Keratinocyte (primary cell): Measurements from ENCODE around the gene STMND1. TPM values are rescaled to one million over a fixed set of nuclear protein-coding genes. Genes with fewer than 3 reads are reported as not detected.

Experiments used
- DNase-seq: peaks from one replicate; pipeline ENCODE4 v3.0.0-alpha.2; 2011; ENCODE audit warnings: low read depth, missing footprints, low spot score
- FAIRE-seq: peaks from 2 replicates; lab custom pipeline; 2011; peaks lifted over from hg19 to GRCh38; lab: Jason Lieb, UNC
- H2AFZ ChIP-seq: 2 replicates; pipeline ENCODE4 v1.6.0; 2012; ENCODE audit warnings: low read length, control low read depth, inconsistent platforms; ENCODE audit not compliant: control insufficient read depth
- H3K27ac ChIP-seq: 2 replicates; pipeline ENCODE4 v1.5.1; 2011; ENCODE audit warnings: low read length; ENCODE audit not compliant: control insufficient read depth, insufficient read depth
- H3K27me3 ChIP-seq: 3 replicates; pipeline ENCODE4 v1.6.0; 2011; ENCODE audit warnings: low read length; ENCODE audit not compliant: control insufficient read depth, insufficient read depth; ENCODE audit errors: extremely low read depth
- H3K36me3 ChIP-seq, 2 experiments: 2 replicates in 1 of 2; 3 replicates in 1 of 2; pipeline ENCODE4 v1.5.1; 2011; ENCODE audit warnings: low read length in 2 of 2, mild to moderate bottlenecking in 1 of 2; ENCODE audit not compliant: control insufficient read depth in 2 of 2, insufficient read depth in 2 of 2; ENCODE audit errors: extremely low read depth in 1 of 2
- H3K4me1 ChIP-seq: 3 replicates; pipeline ENCODE4 v1.5.1; 2011; ENCODE audit warnings: low read length; ENCODE audit not compliant: control insufficient read depth, insufficient read depth; ENCODE audit errors: extremely low read depth
- H3K4me2 ChIP-seq: 3 replicates; pipeline ENCODE4 v1.6.0; 2011; ENCODE audit warnings: low read depth, low read length; ENCODE audit not compliant: control insufficient read depth, insufficient read depth; ENCODE audit errors: extremely low read depth
- H3K4me3 ChIP-seq, 3 experiments: fragments of 200-600 bp in 1 of 3; sonication (generic) in 1 of 3; 2 replicates in 2 of 3; 3 replicates in 1 of 3; pipeline ENCODE4 v1.5.1; 2011 to 2016; ENCODE audit warnings: low read length in 3 of 3, mild to moderate bottlenecking in 3 of 3, control low read depth in 2 of 3, inconsistent platforms in 1 of 3, low read depth in 1 of 3, mixed read lengths in 1 of 3, mixed run types in 1 of 3, moderate library complexity in 1 of 3; ENCODE audit not compliant: control insufficient read depth in 2 of 3, insufficient read depth in 2 of 3; ENCODE audit errors: extremely low read depth in 1 of 3
- H3K79me2 ChIP-seq: 2 replicates; pipeline ENCODE4 v1.6.0; 2012; ENCODE audit warnings: low read length; ENCODE audit not compliant: control insufficient read depth, insufficient read depth
- H3K9ac ChIP-seq: 3 replicates; pipeline ENCODE4 v1.6.0; 2011; ENCODE audit warnings: low read length; ENCODE audit not compliant: control insufficient read depth, insufficient read depth; ENCODE audit errors: extremely low read depth
- H3K9me1 ChIP-seq: 3 replicates; pipeline ENCODE4 v1.6.0; 2011; ENCODE audit warnings: low read length; ENCODE audit not compliant: control insufficient read depth, insufficient read depth; ENCODE audit errors: extremely low read depth
- H3K9me3 ChIP-seq: 2 replicates; pipeline ENCODE4 v1.5.1; 2012; ENCODE audit warnings: low read depth, low read length; ENCODE audit not compliant: control insufficient read depth
- H4K20me1 ChIP-seq: 3 replicates; pipeline ENCODE4 v1.6.0; 2011; ENCODE audit warnings: low read length; ENCODE audit not compliant: control insufficient read depth, insufficient read depth; ENCODE audit errors: extremely low read depth
- CTCF ChIP-seq, 3 experiments: IDR thresholded peaks in 1 of 3; conservative IDR thresholded peaks in 1 of 3; optimal IDR thresholded peaks in 1 of 3; 2 replicates in 2 of 3; 3 replicates in 1 of 3; pipeline versions ENCODE3 to v1.5.1; 2011; ENCODE audit warnings: low read length in 3 of 3, mild to moderate bottlenecking in 3 of 3, moderate library complexity in 2 of 3, control low read depth in 1 of 3, inconsistent platforms in 1 of 3; ENCODE audit not compliant: insufficient read depth in 2 of 3; ENCODE audit errors: extremely low read depth in 1 of 3
- EZH2 ChIP-seq: IDR thresholded peaks from one replicate; pipeline ENCODE4 v1.6.1; 2012; ENCODE audit warnings: inconsistent platforms, mild to moderate bottlenecking, low read length, moderate library complexity
- dilution Hi-C: fragments of 300-500 bp; cut with MboI; formaldehyde crosslinking; loops from one replicate; pipeline ENCODE4 v1.7.0; 2020; ENCODE audit warnings: low sequenced_read_pairs; ENCODE audit not compliant: extremely low pct_ligation_motif_present
- polyA plus RNA-seq, 5 experiments: library from polyadenylated mRNA; depleted of rRNA in 3 of 5; stranded (reverse) in 3 of 5; stranded (forward) in 1 of 5; unstranded in 1 of 5; fragments of >200 nt; gene quantifications; 1 replicate in 1 of 5; 2 replicates in 3 of 5; 3 replicates in 1 of 5; pipeline versions ENCODE4 v1.2.1 to v1.2.3, GENCODE V29; 2011 to 2012; ENCODE audit warnings: missing spikeins in 2 of 5, low read depth in 1 of 5, low replicate concordance in 1 of 5

Gene STMND1
- polyA plus RNA-seq, 1 donor (not counting 4 experiments of a cell fraction or from before 2014, with no cell fraction given) = not detected

- TF ChIP-seq EZH2 (no peak), CTCF (optimal IDR thresholded peaks at IDR 0.05 in 1 of 3, IDR thresholded peaks at IDR 0.05 in 1 of 3, conservative IDR thresholded peaks at IDR 0.05 in 1 of 3; ENCODE audit: extremely low read depth in 1 of 3, insufficient read depth in 2 of 3, low read length in 3 of 3) (no peak)
- Histone ChIP-seq H2AFZ (no peak overlapping the region), H3K79me2 (no peaks in the 10 kb centered on the region), H3K4me2 (no peak overlapping the region), H4K20me1 (no peaks in the 10 kb centered on the region), H3K27me3 (no peaks in the 10 kb centered on the region), H3K9ac (no peak overlapping the region), H3K27ac (no peak overlapping the region), H3K4me1 (no peaks in the 10 kb centered on the region), H3K36me3 (no peaks in the 10 kb centered on the region), H3K9me3 (no peaks in the 10 kb centered on the region), H3K4me3 (no peak overlapping the region), H3K9me1 (no peaks in the 10 kb centered on the region)
- DNase-seq = no peak
- FAIRE-seq = no peak
- dilution Hi-C loops = loop anchor here (25.0 kb wide), 1 partner anchor 418 kb away; no protein-coding TSS in a partner anchor
Measured at GRCh38 chr6:17169291-17169690, 67.4 kb downstream of the STMND1 start.

GRCh38 chr6:17169711-17170110, 67.9 kb downstream of the STMND1 start:
- TF ChIP-seq CTCF (optimal IDR thresholded peaks at IDR 0.05 in 1 of 3, IDR thresholded peaks at IDR 0.05 in 1 of 3, conservative IDR thresholded peaks at IDR 0.05 in 1 of 3; ENCODE audit: extremely low read depth in 1 of 3, insufficient read depth in 2 of 3, low read length in 3 of 3) = no peak
- no peak for TF ChIP-seq EZH2
- no peak overlapping the region for H3K9ac ChIP-seq

More at GRCh38 chr6:17169711-17170110, 67.9 kb downstream of the STMND1 start:
- H3K4me3 ChIP-seq = no peak overlapping the region
- H3K36me3 ChIP-seq = no peaks in the 10 kb centered on the region
- H3K4me1 ChIP-seq = no peaks in the 10 kb centered on the region
- no peaks in the 10 kb centered on the region for H4K20me1 ChIP-seq
- no peaks in the 10 kb centered on the region for H3K27me3 ChIP-seq
- DNase-seq (no peak), FAIRE-seq (no peak)
- H3K27ac ChIP-seq = no peak overlapping the region
- H3K9me3 ChIP-seq = no peaks in the 10 kb centered on the region
- no peak overlapping the region for H3K4me2 ChIP-seq
- H2AFZ ChIP-seq = no peak overlapping the region
- dilution Hi-C loops = loop anchor here (25.0 kb wide), 1 partner anchor 418 kb away; no protein-coding TSS in a partner anchor
- H3K9me1 ChIP-seq = no peaks in the 10 kb centered on the region
- H3K79me2 ChIP-seq = no peaks in the 10 kb centered on the region
